GM21423 (cell line): ENCODE results near the gene BPIFB2.
A peak's percentile ranks its signal among the peaks of the same experiment; 100 is the strongest.
"Not testable (repeated sequence)": the region's sequence is repeated elsewhere in the genome, so short reads cannot be mapped to it uniquely, and the experiment has no call there.

Source experiments
- ATAC-seq: cut with Tn5 transposase; IDR thresholded peaks from one replicate; pipeline ENCODE4 v1.9.1; 2021; ENCODE audit warnings: mild to moderate bottlenecking, moderate library complexity; ENCODE audit not compliant: unreplicated experiment

Gene BPIFB2

DNA sequence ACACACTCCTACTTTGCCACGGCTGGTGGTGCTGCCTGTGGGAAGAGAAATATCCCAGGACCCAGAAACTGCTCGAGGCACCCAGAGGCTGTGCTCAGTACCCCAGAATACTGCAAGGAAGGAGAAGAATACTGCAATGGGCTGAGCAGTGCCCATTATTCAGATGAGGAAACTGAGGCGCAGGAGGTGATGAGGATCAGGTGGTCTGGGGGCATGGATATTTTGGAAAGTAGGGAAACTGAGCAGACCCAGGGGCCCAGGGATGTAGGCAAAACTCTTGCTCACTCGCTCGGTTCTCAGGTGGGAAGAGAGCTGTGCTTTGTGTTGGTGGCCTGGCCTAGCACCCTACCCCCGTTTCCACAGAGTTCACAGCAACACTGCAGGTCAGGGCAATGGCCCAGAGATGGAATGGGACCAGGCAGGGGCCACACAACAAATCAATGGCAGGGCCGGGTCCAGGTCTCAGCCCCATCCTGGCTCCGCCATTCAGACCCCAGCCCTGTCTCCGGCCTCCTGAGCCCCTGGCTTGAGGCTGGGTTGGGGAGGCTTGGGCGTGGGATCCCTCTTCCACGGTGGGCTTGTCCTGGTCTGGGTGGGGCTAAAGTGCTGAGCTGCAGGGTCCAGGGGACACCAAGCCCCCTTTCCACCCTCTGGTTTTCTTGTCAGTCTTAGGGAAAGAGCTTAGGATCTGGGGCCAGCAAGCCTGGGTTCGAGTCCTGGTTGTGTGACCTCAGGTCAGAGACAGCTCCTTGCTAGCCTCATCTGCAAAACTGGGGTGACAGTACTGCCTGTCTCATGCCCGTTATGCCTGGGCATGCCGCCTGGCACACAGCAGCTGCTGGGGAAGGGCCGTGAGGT, 37.2 kb upstream of the BPIFB2 start:
- ATAC-seq: no peak

- no peak for ATAC-seq
These were observed 36.6 kb upstream of the BPIFB2 start for GRCh38 chr20:32970973-32971300.

- ATAC-seq: peak; percentile 30
These were observed 35.8 kb upstream of the BPIFB2 start for GRCh38 chr20:32971703-32972161.

DNA sequence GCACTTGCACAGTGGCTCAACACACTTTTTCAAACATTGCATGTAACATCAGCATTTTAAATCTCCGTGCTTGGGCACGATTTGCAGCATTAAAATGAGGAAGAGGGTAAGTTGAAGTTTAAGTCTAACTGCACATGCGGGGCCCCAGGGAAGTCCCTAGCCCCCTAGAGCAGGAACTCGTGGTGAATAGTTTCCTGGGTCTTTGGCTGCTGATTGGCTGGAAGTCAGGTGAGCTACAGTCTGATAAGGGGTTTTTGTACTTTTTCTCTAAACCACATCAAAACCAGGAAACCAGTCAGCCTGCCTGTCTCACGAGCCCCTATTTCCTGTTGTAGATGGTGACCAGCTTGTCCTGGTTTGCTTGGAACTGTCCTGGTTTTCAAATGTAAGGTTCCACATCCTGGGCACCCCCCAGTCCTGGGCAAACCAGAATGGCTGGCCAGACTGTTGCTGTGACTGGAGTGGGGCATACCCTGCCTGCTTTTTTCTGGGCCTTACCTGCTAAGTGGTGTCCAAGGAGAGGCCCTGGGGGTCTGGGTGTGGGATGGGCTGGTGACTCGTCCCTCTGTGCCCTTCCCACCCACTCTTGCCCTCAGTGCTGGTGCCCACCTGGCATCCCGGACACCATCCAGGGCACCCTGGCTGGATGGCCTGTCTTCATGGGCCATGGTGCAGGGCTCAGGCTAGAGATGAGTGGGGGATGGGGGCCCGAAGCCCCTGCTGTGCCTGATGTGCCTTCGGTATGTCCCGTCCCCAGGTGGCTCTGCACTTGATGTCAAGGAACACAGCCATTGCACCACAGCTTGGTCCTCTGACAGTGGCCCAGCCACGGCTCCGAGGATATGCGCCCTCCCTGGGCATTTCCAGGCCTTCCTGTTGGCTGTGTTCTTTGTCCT, 35.1 kb upstream of the BPIFB2 start:
- ATAC-seq: peak; percentile 81

GRCh38 chr20:32973077-32973717, 34.3 kb upstream of the BPIFB2 start:
- no peak for ATAC-seq

GRCh38 chr20:32974204-32975064, 33.1 kb upstream of the BPIFB2 start:
- not testable (repeated sequence) for ATAC-seq

DNA sequence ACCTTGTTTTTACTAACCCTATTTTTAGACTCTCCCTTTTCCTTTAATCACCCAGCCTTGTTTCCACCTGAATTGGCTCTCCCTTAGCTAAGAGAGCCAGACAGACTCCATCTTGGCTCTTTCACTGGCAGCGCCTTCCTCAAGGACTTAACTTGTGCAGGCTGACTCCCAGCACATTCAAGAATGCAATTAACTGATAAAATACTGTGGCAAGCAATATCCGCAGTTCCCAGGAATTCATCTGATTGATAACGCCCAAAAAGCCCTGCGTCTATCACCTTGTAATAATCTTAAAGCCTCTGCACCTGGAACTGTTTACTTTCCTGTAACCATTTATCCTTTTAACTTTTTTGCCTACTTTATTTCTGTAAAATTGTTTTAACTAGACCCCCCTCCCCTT, 32.4 kb upstream of the BPIFB2 start:
- not testable (repeated sequence) for ATAC-seq

DNA sequence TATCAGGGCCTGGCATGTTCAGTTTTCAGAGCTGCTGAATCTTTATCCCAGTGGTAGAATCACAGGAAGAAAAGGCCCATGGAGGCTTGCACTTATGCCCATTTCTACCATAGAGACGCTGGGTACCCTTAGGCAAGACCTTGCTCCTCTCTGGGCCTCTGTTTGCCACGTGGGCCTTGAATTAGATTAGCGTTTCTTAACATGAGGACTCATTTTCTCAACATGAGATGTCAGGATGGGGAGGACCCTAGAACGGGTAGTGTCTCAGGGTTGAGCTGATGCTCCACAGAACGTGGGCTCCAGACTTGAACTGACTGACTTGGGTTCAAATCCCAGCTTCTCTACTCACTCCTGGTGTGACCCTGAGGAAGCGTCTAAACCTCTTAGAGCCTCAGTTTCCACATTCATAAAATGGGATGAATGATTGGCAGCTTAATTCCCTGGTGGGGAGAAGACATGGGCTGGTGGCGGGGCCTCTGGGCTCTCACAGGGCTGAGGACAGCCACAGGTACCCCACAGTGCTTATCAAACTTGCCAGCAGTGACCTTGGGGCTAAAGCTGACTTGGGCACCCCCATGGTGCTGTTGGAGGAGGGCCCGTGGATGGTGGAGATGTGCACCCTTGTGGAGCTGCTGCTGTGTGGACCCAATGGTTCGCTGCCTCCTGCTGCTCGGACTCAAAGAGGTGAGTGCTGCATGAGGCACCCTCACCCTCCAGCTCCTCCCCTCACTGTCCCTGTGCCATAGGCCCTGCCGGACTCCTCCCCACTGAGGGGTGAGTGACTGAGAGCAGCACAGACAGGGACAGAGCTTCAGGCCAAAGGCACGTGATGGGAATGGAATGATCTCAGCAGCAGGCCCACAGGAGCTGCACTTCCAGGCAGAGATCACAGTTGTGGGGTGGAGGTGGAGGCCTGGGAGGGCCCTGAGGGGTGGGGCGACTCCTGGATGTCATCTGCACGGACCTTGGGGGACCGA, 31.5 kb upstream of the BPIFB2 start:
- no peak for ATAC-seq

GRCh38 chr20:32976746-32977145, 30.8 kb upstream of the BPIFB2 start:
- no peak for ATAC-seq

DNA sequence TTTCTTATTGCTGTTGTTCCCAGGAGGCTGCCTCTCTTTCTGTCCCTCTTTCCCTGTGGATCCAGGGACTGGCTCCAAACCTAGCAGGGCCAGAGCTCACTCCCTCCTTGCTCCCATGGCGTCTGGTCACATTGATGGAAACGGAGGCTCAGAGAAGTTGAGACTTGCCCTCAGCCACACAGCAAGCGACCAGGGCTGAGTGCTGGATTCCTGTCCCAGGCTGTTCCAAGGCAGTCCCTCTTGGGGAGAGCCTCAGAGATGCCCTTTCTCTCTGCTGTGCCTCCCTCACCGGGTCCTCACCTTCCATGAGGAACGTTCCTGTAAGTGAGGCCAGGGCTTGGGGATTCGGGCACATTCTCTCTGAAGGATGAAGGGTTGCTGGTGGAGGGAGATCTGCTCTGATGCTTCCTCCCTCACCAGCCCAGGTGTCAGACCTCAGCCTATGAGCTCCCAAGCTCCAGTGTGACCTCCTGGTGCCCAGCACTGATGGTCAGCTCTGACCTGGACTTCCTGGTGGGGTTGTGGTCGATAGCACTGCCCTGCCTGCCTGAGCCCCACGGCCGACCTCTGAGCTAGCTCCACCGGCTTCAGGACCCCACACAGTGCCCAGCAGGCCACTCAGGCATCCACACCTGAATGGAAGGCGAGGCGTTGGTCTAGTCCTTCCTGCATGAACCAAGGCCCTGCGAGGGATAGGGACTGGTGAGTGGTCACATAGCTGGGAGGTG, 30.1 kb upstream of the BPIFB2 start:
- ATAC-seq: no peak

DNA sequence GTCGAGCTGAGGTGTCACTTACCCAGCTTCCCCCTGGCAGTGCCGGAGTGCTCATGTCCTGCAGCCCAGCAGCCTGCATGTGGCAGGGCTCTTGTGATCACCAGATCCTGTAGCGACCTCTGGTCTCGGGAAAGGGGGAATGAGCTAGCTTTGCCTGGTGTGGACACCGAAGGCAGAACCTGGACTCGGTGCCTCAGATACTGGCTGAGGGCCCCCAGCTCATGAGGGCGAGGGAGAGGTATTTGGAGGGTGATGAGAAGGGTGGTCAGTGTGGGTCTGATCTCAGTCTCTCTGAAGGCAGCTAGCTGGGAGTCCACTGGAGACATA, 29.5 kb upstream of the BPIFB2 start:
- ATAC-seq: no peak

DNA sequence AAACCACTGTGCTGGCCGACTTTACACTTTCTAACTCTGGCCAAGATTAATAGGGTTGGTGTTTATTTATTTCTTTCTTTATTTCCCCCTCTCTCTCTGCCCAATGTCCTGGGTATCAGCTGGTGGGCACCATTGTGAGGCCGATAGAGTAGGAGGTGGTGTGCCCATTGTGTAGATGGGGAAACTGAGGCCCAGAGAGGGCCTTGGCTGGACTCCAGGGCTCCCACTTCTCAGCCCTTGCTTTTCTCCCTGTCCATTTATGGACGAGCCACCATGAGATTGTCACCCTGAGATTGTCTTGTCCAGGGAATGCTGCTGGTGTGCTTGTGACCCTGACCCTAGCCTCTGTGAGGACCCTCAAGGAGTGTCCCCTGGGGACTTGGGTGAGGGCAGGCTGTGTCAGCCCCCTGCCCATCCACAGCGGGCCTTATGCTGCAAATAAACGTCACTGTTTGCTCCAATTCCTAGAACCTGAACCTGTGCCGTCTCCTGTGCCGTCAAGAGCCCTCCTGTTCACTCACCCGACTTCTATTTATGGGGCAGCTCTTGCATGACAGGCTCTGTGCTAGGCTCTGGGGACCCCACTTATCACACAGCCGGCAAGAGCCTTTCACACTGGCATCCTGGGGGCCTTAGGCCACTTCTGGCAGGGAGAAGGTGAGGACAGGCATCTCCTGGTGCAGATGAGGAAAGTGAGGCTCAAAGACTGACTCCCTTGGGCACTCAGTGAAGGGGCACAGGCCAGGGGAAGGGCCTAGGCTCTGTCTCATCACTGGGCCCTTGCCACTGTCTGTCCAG, 28.1 kb upstream of the BPIFB2 start:
- ATAC-seq: no peak

DNA sequence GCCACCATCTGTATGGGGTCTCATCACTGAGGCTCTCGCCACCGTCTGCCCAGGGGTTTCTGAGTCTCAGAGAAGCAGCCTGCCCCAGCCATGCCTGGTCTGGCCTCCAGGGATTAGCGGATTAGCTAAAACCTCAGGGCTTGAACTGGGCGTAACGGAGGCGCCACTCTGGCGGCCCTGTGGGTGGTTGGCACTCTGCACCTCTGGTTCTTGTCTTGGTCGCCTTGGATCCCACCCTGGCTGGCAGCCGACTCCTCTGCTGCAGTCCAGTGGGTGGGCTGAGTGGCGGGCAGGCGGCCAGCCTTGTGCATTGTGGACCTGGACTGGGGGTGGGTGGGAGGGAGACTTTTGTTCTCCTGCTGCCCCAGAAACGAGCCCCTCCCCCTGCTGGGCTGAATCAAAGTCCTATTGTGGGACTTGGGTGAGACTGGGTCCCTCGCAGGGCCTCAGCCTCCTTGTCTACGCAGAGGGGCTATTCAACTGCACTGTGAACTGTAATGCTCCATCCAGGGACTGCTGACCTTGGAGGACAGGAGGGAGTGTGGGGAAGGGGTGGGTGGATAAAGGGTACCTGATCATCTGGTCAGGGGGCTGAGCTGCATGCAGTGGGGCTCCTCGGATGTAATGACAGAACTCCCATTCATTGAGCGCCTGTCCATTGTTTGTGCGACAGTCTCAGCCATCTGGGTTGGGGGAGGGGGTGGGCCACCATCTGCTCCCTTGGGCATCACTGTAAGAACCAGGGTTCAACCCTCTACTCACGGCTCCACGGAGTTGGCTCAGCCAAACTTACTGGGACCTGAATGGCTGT, 27.2 kb upstream of the BPIFB2 start:
- no peak for ATAC-seq

- no peak for ATAC-seq
These were observed 26.5 kb upstream of the BPIFB2 start for GRCh38 chr20:32980990-32981389.

- no peak for ATAC-seq
These were observed 24.7 kb upstream of the BPIFB2 start for GRCh38 chr20:32982617-32983458.

DNA sequence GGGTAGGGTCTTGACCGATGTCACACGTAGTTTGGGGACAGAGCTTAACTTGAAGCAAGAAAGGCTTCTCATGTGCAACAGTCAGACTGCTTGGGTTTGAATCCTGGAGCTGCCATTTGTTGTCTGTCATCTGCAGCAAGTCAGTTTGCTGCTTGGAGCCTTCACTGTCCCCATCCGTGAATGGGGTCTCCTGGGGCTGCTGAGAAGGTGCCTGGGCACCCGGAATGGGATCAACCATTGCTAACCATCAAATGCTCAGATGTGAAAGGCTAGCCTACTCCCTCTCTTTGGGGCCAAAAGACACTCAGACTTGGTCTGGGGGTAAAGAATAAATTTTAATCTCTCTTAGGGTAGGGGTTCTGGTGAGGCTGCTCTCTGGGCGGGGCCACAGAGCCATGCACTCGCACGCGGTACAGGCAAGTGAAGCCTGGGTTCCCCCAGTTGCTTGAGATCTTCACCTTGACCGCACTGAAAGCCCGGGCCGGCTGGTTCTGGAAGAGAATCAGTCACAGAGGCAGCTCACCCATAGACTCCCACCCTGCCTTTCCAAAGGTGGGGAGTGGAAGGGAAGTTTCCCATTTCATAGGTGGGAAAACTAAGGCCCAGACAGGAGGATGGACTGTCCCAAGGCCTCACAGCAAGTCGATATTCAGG, 23.9 kb upstream of the BPIFB2 start:
- ATAC-seq: no peak
